ENCODE measurements around the gene DSN1. TPM values are rescaled to one million over a fixed set of nuclear protein-coding genes. Genes with fewer than 3 reads are reported as not detected.

Gene DSN1
- total RNA-seq, 1 donor from 2014 or later, result 8.7 TPM

Other genes starting within 250 kb of the DSN1 start
- 1,833 TPM for gene MYL9, start 232.2 kb downstream of the DSN1 start, total RNA-seq
- gene TGIF2, start 200.2 kb downstream of the DSN1 start, total RNA-seq, result 11.7 TPM
- gene RAB5IF, start 168.0 kb downstream of the DSN1 start, total RNA-seq, result 109 TPM
- 2.0 TPM for gene SLA2, start 127.6 kb downstream of the DSN1 start, total RNA-seq
- 27.7 TPM for gene NDRG3, start 27.7 kb downstream of the DSN1 start, total RNA-seq
- gene TLDC2, start 102.4 kb upstream of the DSN1 start, total RNA-seq, result 9.7 TPM
- gene SAMHD1, start 177.9 kb upstream of the DSN1 start, total RNA-seq, result 80.2 TPM